Chondrocyte (in vitro differentiated cells): ENCODE measurements around the gene CEP85L. TPM values are rescaled to one million over a fixed set of nuclear protein-coding genes. Genes with fewer than 3 reads are reported as not detected.

Experiments used
- DNase-seq: peaks from one replicate; pipeline ENCODE4 v3.0.0; 2021; ENCODE audit warnings: mixed read lengths, low spot score
- H3K27ac Mint-ChIP-seq: one replicate; pipeline ENCODE4 v1.8.0; 2021; ENCODE audit warnings: mild to moderate bottlenecking, moderate library complexity, mixed read lengths; ENCODE audit not compliant: unreplicated experiment
- H3K27me3 Mint-ChIP-seq: 2 replicates; pipeline ENCODE4 v1.8.0; 2021; ENCODE audit warnings: low read depth, mixed read lengths
- H3K36me3 Mint-ChIP-seq: 2 replicates; pipeline ENCODE4 v1.8.0; 2021; ENCODE audit warnings: low read depth, mixed read lengths
- H3K4me1 Mint-ChIP-seq: 2 replicates; pipeline ENCODE4 v1.8.0; 2021; ENCODE audit warnings: low read depth, mild to moderate bottlenecking, mixed read lengths
- H3K4me3 Mint-ChIP-seq: one replicate; pipeline ENCODE4 v1.8.0; 2021; ENCODE audit warnings: mild to moderate bottlenecking, moderate library complexity, mixed read lengths; ENCODE audit not compliant: unreplicated experiment
- H3K9me3 Mint-ChIP-seq: 2 replicates; pipeline ENCODE4 v1.8.0; 2021; ENCODE audit warnings: low read depth, mixed read lengths
- CTCF ChIP-seq: fragments of 200-600 bp; sonication (generic); IDR thresholded peaks from 2 replicates; pipeline ENCODE4 v1.5.0; 2021; ENCODE audit warnings: antibody characterized with exemption, mild to moderate bottlenecking, moderate library complexity
- total RNA-seq: library from RNA; stranded (reverse); gene quantifications from 3 replicates; pipeline ENCODE4 v1.2.1, GENCODE V29; 2021

CEP85L gene
- total RNA-seq, 1 donor from 2014 or later, result 10.4 TPM

- H3K36me3 Mint-ChIP-seq, result peaks cover 9% of the 10 kb centered on the region
- no peak for DNase-seq
- no peak overlapping the region for H3K27ac Mint-ChIP-seq
- no peaks in the 10 kb centered on the region for H3K4me1 Mint-ChIP-seq
- TF ChIP-seq CTCF, result no peak
- no peaks in the 10 kb centered on the region for H3K9me3 Mint-ChIP-seq
- H3K4me3 Mint-ChIP-seq, result no peak overlapping the region
- no peaks in the 10 kb centered on the region for H3K27me3 Mint-ChIP-seq
Measured at GRCh38 chr6:118630923-118631322, 20.5 kb downstream of the CEP85L start.

- no peak overlapping the region for H3K4me3 Mint-ChIP-seq
- H3K36me3 Mint-ChIP-seq, result peaks cover 9% of the 10 kb centered on the region
- H3K27ac Mint-ChIP-seq, result no peak overlapping the region
- no peaks in the 10 kb centered on the region for H3K4me1 Mint-ChIP-seq
- no peaks in the 10 kb centered on the region for H3K9me3 Mint-ChIP-seq
- DNase-seq, result no peak
- H3K27me3 Mint-ChIP-seq, result no peaks in the 10 kb centered on the region
- TF ChIP-seq CTCF, result no peak
Measured at GRCh38 chr6:118630067-118630466, 21.3 kb downstream of the CEP85L start.

- H3K36me3 Mint-ChIP-seq, result peaks cover 9% of the 10 kb centered on the region
- no peak for DNase-seq
- no peaks in the 10 kb centered on the region for H3K4me1 Mint-ChIP-seq
- no peaks in the 10 kb centered on the region for H3K9me3 Mint-ChIP-seq
- no peak overlapping the region for H3K4me3 Mint-ChIP-seq
- H3K27ac Mint-ChIP-seq, result no peak overlapping the region
- H3K27me3 Mint-ChIP-seq, result no peaks in the 10 kb centered on the region
- no peak for TF ChIP-seq CTCF
Measured at GRCh38 chr6:118627724-118628123, 23.7 kb downstream of the CEP85L start.

GRCh38 chr6:118625833-118626232, 25.6 kb downstream of the CEP85L start:
- no peaks in the 10 kb centered on the region for H3K27me3 Mint-ChIP-seq
- no peak overlapping the region for H3K27ac Mint-ChIP-seq
- DNase-seq, result no peak
- H3K4me3 Mint-ChIP-seq, result no peak overlapping the region
- peaks cover 10% of the 10 kb centered on the region for H3K4me1 Mint-ChIP-seq
- H3K36me3 Mint-ChIP-seq, result peaks cover 9% of the 10 kb centered on the region
- TF ChIP-seq CTCF, result no peak
- H3K9me3 Mint-ChIP-seq, result no peaks in the 10 kb centered on the region

- Mint-ChIP-seq H3K9me3 (no peaks in the 10 kb centered on the region), H3K27me3 (no peaks in the 10 kb centered on the region), H3K4me1 (peaks cover 15% of the 10 kb centered on the region), H3K36me3 (peaks cover 2% of the 10 kb centered on the region), H3K4me3 (no peak overlapping the region), H3K27ac (no peak overlapping the region)
- no peak for DNase-seq
- no peak for TF ChIP-seq CTCF
Measured at GRCh38 chr6:118621799-118622470, 29.5 kb downstream of the CEP85L start.
